HEK293T (cell line): Measurements from ENCODE around the gene EFHC2.

Experiments used
- ARNT ChIP-seq: fragments of 450-650 bp; IDR thresholded peaks from 2 replicates; pipeline ENCODE4 v1.6.1; 2017; ENCODE audit warnings: mild to moderate bottlenecking
- BHLHE40 ChIP-seq: fragments of 450-650 bp; IDR thresholded peaks from 2 replicates; pipeline ENCODE4 v1.6.1; 2016; ENCODE audit warnings: mild to moderate bottlenecking, moderate library complexity, borderline replicate concordance
- CTBP1 ChIP-seq: fragments of 450-650 bp; IDR thresholded peaks from 2 replicates; pipeline ENCODE4 v1.6.1; 2016; ENCODE audit warnings: borderline replicate concordance
- ELF4 ChIP-seq: fragments of 450-650 bp; IDR thresholded peaks from 2 replicates; pipeline ENCODE4 v1.6.1; 2017; ENCODE audit warnings: antibody characterized with exemption
- FOXK2 ChIP-seq: fragments of 450-650 bp; IDR thresholded peaks from 2 replicates; pipeline ENCODE4 v1.6.1; 2016; ENCODE audit warnings: mild to moderate bottlenecking
- FOXM1 ChIP-seq: fragments of 450-650 bp; IDR thresholded peaks from 2 replicates; pipeline ENCODE4 v1.6.1; 2017; ENCODE audit warnings: mild to moderate bottlenecking, borderline replicate concordance
- HDGF ChIP-seq: fragments of 450-650 bp; IDR thresholded peaks from 2 replicates; pipeline ENCODE4 v1.6.1; 2017; ENCODE audit warnings: antibody characterized with exemption, borderline replicate concordance
- L3MBTL2 ChIP-seq: fragments of 450-650 bp; conservative IDR thresholded peaks from 2 replicates; pipeline ENCODE4 v1.6.1; 2016; ENCODE audit warnings: mild to moderate bottlenecking
- SP1 ChIP-seq: fragments of 450-650 bp; IDR thresholded peaks from 2 replicates; pipeline ENCODE4 v1.6.1; 2017
- SUZ12 ChIP-seq: fragments of 450-650 bp; IDR thresholded peaks from 2 replicates; pipeline ENCODE4 v1.6.1; 2016; ENCODE audit warnings: mild to moderate bottlenecking
- TARDBP ChIP-seq: fragments of 450-650 bp; IDR thresholded peaks from 2 replicates; pipeline ENCODE4 v1.6.1; 2016
- ZNF384 ChIP-seq: fragments of 450-650 bp; IDR thresholded peaks from 2 replicates; pipeline ENCODE4 v1.6.1; 2016
- TF ChIP-seq, protein P1 (sequence below): fragments of 450-650 bp; IDR thresholded peaks from 2 replicates; pipeline ENCODE4 v1.6.1; 2016

DNA sequence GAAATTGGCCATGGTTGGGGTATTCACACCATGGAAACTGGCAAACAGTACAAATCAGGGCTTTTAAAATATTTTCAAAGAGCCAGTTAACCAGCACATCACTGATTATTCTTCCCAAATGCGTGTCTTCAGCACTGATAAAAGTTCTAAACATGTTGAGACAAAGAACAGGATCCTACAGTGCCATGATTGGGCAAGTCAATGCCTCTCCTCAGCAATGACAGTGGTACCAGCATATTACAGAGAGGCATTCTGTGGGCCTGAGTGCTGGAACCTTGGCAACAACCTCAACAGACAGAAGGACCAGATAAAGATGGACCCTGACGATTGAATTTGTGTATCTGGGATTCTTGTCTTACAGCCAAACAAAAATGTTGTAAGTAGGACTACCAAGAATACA is 108.9 kb downstream of the EFHC2 start:
- TF ChIP-seq ARNT (no peak), L3MBTL2 (no peak), SP1 (no peak), ELF4 (no peak), FOXK2 (no peak), SUZ12 (no peak), FOXM1 (no peak), HDGF (no peak), CTBP1 (no peak), ZNF384 (no peak), BHLHE40 (no peak), TARDBP (no peak)
- TF ChIP-seq, protein P1, sequence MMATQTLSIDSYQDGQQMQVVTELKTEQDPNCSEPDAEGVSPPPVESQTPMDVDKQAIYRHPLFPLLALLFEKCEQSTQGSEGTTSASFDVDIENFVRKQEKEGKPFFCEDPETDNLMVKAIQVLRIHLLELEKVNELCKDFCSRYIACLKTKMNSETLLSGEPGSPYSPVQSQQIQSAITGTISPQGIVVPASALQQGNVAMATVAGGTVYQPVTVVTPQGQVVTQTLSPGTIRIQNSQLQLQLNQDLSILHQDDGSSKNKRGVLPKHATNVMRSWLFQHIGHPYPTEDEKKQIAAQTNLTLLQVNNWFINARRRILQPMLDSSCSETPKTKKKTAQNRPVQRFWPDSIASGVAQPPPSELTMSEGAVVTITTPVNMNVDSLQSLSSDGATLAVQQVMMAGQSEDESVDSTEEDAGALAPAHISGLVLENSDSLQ: no peak
